ENCODE data around the gene LRP5. TPM values are rescaled to one million over a fixed set of nuclear protein-coding genes. Genes with fewer than 3 reads are reported as not detected.

LRP5 gene
- total and polyA plus RNA-seq, 9 of the 15 experiments (the other 6 are each of a cell fraction or from before 2014, with no cell fraction given) = 0.48 to 44.2 (median 13.5) TPM

GRCh38 chr11:68345776-68346461 is 33.5 kb downstream of the LRP5 start:
- Histone ChIP-seq H4K20me1 (replicated peaks; ENCODE audit: control insufficient read depth, insufficient read depth, low read length) (peaks cover 17% of the 10 kb centered on the region), H2AFZ (ENCODE audit: low read depth, low read length) (no peak overlapping the region), H3K4me1 (replicated peaks in 1 of 2; ENCODE audit: control insufficient read depth in 2 of 2, insufficient read depth in 2 of 2, low read length in 2 of 2) (peaks cover 15 to 59% of the 10 kb centered on the region in 2 experiments; a peak in 4 of 5 replicates), H3K9me1 (ENCODE audit: control insufficient read depth, insufficient read depth, low read length) (peaks cover 3% of the 10 kb centered on the region), H3K9ac (ENCODE audit: insufficient read depth in 1 of 2, low read depth in 2 of 2, low read length in 2 of 2) (no peak overlapping the region), H3K79me2 (ENCODE audit: control insufficient read depth, insufficient read depth, low read length) (peaks cover 49% of the 10 kb centered on the region), H3K9me3 (replicated peaks; ENCODE audit: control insufficient read depth, insufficient read depth, low read depth, low read length) (no peaks in the 10 kb centered on the region), H3K4me2 (ENCODE audit: insufficient read depth, low read length) (no peak overlapping the region), H3K27me3 (ENCODE audit: control insufficient read depth in 2 of 2, insufficient read depth in 2 of 2, low read length in 2 of 2) (no peaks in the 10 kb centered on the region), H3K36me3 (ENCODE audit: control insufficient read depth, insufficient read depth, low read length) (peaks cover 29% of the 10 kb centered on the region; the same call in 1 of the 3 replicates), H3K27ac (ENCODE audit: extremely low read depth, low read depth, low read length) (no peak overlapping the region), H3K4me3 (no peak overlapping the region)
- ATAC-seq = no peak
- CTCF ChIA-PET (ENCODE audit: low intra/inter-chr PET ratio) = no interaction called here
- DNase-seq (ENCODE audit: extremely low read depth in 1 of 4, low spot score in 3 of 4) = peak in 1 of 4 experiments; percentile 27
- WGBS (ENCODE audit: insufficient coverage, low coverage, missing lambda C conversion rate) = 72% methylated on average over 9 of the region's 11 CpGs
- no peak for TF ChIP-seq EHMT2 (IDR thresholded peaks at IDR 0.05)
- peak in 1 of 2 experiments; percentile 94 for TF ChIP-seq AFF1 (IDR thresholded peaks at IDR 0.05; ENCODE audit: low read depth in 1 of 2, partially characterized antibody in 2 of 2)
- intact Hi-C loops (cut with micrococcal nuclease) = no loop called here
- in situ Hi-C loops (cut with MboI) = no loop called here
- POLR2A ChIA-PET = interaction anchor here (0.6 to 1.2 kb wide), 4 partner anchors 8 to 34 kb away, joined by 3 to 6 read pairs (median 4); no protein-coding TSS in a partner anchor
- BruUV-seq (replicated peaks) = no TSS peak
- FAIRE-seq = no peak

Measured in K562 (cell line).